ACC112 (cell line): Measurements from ENCODE around the gene NTNG1.
"Not testable (repeated sequence)": the region's sequence is repeated elsewhere in the genome, so short reads cannot be mapped to it uniquely, and the experiment has no call there.

Source experiments
- H2AFZ ChIP-seq: fragments of 200-600 bp; sonication (generic); one replicate; pipeline ENCODE4 v1.6.0; 2017; ENCODE audit warnings: antibody characterized with exemption, low read length; ENCODE audit not compliant: unreplicated experiment
- H3K27ac ChIP-seq: fragments of 200-600 bp; sonication (generic); 2 replicates; pipeline ENCODE4 v1.5.1; 2014; ENCODE audit warnings: low read depth, mild to moderate bottlenecking, antibody characterized with exemption, low read length, moderate library complexity
- H3K27me3 ChIP-seq: fragments of 200-600 bp; sonication (generic); 2 replicates; pipeline ENCODE4 v1.6.1; 2014; ENCODE audit warnings: mild to moderate bottlenecking, antibody characterized with exemption, low read length, moderate library complexity, mixed read lengths; ENCODE audit not compliant: insufficient read depth
- H3K36me3 ChIP-seq: fragments of 200-600 bp; sonication (generic); 2 replicates; pipeline ENCODE4 v1.6.1; 2016; ENCODE audit warnings: mild to moderate bottlenecking, antibody characterized with exemption, low read length, moderate library complexity, mixed read lengths; ENCODE audit not compliant: insufficient read depth
- H3K4me1 ChIP-seq: fragments of 200-600 bp; sonication (generic); one replicate; pipeline ENCODE4 v1.6.1; 2016; ENCODE audit warnings: low read length, mixed read lengths; ENCODE audit not compliant: insufficient read depth, unreplicated experiment, control insufficient read depth
- H3K4me3 ChIP-seq: fragments of 200-600 bp; sonication (generic); 2 replicates; pipeline ENCODE4 v1.5.1; 2014; ENCODE audit warnings: mild to moderate bottlenecking, low read depth, low read length
- H3K79me2 ChIP-seq: fragments of 200-600 bp; sonication (generic); one replicate; pipeline ENCODE4 v1.6.0; 2016; ENCODE audit warnings: low read length; ENCODE audit not compliant: control insufficient read depth, unreplicated experiment, insufficient read depth

NTNG1 gene

DNA sequence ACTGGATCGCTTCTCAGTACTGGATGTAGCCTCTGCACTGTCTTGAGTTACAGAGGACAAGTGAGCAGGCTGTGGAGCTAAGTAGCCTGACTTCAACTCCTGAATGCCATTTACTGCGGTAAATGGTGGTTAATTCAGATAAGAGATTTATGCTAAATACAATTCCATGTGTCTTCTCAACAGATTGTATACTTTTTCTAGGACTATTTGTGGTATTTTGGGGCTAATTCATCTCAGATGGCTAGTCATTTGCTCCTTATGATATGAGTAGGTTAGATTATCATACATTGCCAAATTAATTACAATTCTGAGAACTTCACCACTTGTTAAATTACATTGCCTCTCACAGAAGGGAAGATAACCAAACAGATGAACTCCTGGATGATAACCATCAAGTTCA lies 90.5 kb downstream of the NTNG1 start:
- Histone ChIP-seq H3K27ac (no peak overlapping the region), H2AFZ (no peak overlapping the region), H3K4me1 (no peaks in the 10 kb centered on the region), H3K4me3 (no peak overlapping the region), H3K27me3 (no peaks in the 10 kb centered on the region), H3K36me3 (no peaks in the 10 kb centered on the region), H3K79me2 (no peaks in the 10 kb centered on the region)

DNA sequence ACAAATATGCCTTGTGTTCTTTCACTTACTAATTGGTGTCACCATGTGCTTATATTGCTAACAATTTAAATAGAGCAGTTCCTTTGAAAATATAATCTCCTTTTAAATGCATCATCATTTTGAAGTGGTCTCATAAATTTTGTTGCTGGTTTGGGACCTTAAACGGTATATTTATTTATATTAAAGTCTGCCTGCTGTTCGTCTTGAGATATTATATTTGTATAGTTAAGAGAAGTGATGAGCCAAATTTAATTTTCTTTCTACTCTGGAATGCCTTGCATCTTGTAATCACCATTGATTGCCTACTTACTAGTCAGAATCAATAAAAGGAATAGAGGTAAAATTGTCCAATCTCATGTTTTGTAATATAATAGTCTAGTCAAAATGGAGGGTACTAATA lies 91.6 kb downstream of the NTNG1 start:
- Histone ChIP-seq H2AFZ (no peak overlapping the region), H3K79me2 (no peaks in the 10 kb centered on the region), H3K27ac (no peak overlapping the region), H3K27me3 (no peaks in the 10 kb centered on the region), H3K4me1 (no peaks in the 10 kb centered on the region), H3K4me3 (no peak overlapping the region), H3K36me3 (no peaks in the 10 kb centered on the region)

DNA sequence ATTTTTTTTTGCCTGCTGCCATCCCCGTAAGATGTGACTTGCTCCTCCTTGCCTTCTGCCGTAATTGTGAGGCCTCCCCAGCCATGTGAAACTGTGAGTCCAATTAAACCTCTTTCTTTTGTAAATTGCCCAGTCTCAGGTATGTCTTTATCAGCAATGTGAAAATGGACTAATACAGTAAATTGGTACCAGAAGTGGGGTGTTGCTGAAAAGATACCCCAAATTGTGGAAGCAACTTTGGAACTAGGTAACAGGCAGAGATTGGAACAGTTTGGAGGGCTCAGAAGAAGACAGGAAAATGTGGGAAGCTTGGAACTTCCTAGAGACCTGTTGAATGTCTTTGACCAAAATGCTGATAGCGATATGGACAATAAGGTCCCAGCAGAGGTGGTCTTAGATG lies 95.9 kb downstream of the NTNG1 start:
- not testable (repeated sequence) for H3K27me3 ChIP-seq, H3K4me3 ChIP-seq, H2AFZ ChIP-seq, H3K4me1 ChIP-seq, H3K79me2 ChIP-seq, H3K36me3 ChIP-seq, H3K27ac ChIP-seq

DNA sequence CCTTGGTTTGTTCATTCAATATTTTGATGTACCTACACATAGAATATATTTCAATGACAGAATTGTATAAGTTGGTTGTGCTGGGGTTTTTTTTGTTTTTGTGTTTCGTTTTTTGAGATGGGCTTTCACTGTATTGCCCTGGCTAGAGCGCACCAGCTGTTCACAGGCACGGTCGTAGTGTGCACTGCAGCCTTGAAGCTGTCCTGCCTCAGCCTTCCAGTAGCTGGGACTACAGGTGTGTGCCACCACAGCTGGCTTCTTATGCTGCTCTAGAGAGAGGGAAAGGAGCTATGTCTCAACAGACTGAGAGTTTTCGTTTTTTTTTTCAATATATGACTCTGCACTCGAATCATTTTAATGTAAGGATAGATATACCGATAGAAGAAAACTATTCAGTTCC lies 102.6 kb downstream of the NTNG1 start:
- Histone ChIP-seq H3K36me3 (no peaks in the 10 kb centered on the region), H3K27me3 (no peaks in the 10 kb centered on the region), H3K79me2 (no peaks in the 10 kb centered on the region), H3K4me1 (no peaks in the 10 kb centered on the region), H3K4me3 (no peak overlapping the region), H3K27ac (no peak overlapping the region), H2AFZ (no peak overlapping the region)

DNA sequence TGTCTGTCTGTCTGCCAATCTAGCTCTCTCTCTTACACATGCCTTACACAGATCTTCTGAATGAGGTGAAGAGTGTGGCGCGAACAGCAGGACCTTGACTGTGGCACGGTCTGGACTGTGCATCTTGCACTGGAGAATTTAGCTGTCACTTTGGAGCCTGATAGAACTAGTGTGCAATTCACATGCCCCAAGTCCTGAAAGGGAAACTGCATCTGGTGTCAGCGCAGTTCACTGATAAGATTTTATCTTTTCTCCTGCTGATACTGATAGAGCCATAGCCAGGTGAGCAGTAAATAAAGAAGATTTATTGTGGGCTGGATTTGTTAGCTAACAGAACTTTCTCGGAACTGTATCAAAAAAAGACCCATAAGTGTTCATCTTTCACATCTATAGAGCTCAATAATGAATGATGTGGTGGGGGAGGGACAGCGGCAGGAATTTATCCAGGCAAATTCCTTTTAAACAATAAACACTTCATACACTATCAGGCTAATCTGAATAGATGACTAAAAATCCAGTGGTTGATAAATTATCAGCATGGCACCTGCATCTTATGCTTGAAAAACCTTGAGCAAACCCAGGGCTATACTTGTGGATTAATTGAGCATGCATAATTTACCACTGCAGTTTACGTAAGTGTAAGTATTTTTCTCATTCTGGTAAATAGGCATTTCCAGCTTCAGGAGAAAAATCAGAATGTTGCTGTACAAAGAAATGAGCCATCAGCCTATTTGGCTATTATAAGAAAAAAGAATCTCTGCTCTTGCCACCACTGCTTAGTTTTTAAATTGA lies 104.1 kb downstream of the NTNG1 start:
- H3K4me3 ChIP-seq = no peak overlapping the region
- H3K27me3 ChIP-seq = no peaks in the 10 kb centered on the region
- H3K36me3 ChIP-seq = no peaks in the 10 kb centered on the region
- H3K79me2 ChIP-seq = no peaks in the 10 kb centered on the region
- no peak overlapping the region for H2AFZ ChIP-seq
- no peak overlapping the region for H3K27ac ChIP-seq
- no peaks in the 10 kb centered on the region for H3K4me1 ChIP-seq

DNA sequence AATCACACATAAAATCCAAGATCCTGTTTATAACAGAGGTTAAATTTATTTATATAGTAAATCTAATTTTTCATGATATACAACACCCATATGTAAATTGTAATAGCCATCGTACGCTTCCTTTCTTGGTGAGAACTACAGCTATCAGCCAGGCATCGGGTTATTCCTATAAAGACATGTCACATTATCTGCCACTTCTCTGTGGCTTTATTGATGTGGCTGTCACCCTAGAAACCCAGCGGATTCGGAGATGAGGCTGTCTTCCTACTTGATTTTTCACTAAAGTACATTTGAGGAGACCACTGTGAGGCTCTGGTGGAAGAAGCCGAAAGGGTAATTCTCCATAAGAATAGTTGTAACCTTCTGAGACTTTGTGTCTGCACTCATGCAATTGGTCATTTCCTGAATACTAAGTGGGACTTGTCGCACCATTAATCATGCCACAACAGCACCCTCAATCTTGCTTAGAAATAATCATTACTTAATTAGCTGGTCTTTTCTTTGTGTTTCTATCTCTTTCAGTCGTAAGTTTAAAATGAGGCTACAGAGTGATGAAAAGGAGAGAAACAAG lies 106.0 kb downstream of the NTNG1 start:
- H3K4me1 ChIP-seq = no peaks in the 10 kb centered on the region
- H3K79me2 ChIP-seq = no peaks in the 10 kb centered on the region
- H2AFZ ChIP-seq = no peak overlapping the region
- no peak overlapping the region for H3K27ac ChIP-seq
- no peaks in the 10 kb centered on the region for H3K27me3 ChIP-seq
- no peak overlapping the region for H3K4me3 ChIP-seq
- no peaks in the 10 kb centered on the region for H3K36me3 ChIP-seq

DNA sequence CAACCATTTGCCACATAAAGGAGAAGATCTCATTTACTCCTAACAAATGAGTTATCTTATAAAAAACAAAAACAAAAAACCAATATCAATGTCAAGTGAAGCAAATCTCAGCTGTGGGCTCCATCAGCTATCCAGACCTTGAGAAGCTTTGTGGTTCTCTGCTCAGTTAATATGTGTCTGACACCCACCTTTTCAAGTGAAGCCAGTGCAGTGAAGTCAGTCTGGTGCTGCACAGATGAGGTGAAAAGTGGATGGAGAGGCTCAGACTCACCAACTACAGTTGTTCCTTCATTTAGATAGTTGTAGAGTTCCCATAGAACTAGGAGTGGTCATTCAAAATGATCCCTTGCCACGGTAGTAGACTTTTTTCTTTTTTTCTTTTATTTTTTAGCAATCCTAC lies 106.8 kb downstream of the NTNG1 start:
- H3K4me3 ChIP-seq = no peak overlapping the region
- no peak overlapping the region for H2AFZ ChIP-seq
- no peak overlapping the region for H3K27ac ChIP-seq
- no peaks in the 10 kb centered on the region for H3K4me1 ChIP-seq
- no peaks in the 10 kb centered on the region for H3K79me2 ChIP-seq
- no peaks in the 10 kb centered on the region for H3K27me3 ChIP-seq
- no peaks in the 10 kb centered on the region for H3K36me3 ChIP-seq

DNA sequence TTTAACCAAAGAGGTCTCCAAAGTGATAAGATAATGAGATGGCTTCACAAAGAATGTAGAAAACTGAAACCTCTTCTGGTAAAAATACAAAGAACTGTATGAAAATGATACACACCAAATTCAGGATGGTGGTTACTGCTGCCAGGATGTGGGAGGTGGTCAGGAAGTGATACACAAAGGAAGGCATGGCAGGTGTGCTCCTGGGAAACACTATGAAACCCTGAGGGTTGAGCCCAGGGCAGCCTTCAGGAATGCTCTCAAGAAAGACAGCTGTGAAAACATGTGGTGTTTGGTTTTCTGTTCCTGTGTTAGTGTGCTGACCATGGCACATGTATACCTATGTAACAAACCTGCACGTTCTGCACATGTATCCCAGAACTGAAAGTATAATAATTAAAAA lies 109.3 kb downstream of the NTNG1 start:
- no peak overlapping the region for H3K4me3 ChIP-seq
- no peaks in the 10 kb centered on the region for H3K4me1 ChIP-seq
- H3K36me3 ChIP-seq = no peaks in the 10 kb centered on the region
- H3K27me3 ChIP-seq = no peaks in the 10 kb centered on the region
- no peak overlapping the region for H2AFZ ChIP-seq
- no peak overlapping the region for H3K27ac ChIP-seq
- no peaks in the 10 kb centered on the region for H3K79me2 ChIP-seq

DNA sequence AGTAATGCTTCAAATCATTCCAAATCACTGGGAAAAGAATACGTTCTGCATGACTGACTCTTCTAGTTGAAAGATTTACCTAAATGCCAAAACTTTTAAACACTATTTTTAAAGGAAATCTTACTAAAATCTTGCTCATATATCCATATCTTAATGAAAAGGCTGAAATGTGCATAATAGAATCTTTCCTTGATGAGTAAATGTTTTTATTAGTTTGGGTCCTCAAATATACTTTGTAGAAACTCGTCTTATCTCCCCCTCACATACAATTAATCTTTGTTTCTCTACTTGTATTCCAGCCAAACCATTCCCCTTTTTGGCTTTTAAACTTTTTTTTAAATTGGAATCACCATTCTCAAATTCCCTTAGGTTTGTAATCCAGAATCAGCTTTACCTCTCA lies 110.2 kb downstream of the NTNG1 start:
- Histone ChIP-seq H3K79me2 (no peaks in the 10 kb centered on the region), H3K27me3 (no peaks in the 10 kb centered on the region), H3K27ac (no peak overlapping the region), H3K36me3 (no peaks in the 10 kb centered on the region), H3K4me1 (no peaks in the 10 kb centered on the region), H2AFZ (no peak overlapping the region), H3K4me3 (no peak overlapping the region)

DNA sequence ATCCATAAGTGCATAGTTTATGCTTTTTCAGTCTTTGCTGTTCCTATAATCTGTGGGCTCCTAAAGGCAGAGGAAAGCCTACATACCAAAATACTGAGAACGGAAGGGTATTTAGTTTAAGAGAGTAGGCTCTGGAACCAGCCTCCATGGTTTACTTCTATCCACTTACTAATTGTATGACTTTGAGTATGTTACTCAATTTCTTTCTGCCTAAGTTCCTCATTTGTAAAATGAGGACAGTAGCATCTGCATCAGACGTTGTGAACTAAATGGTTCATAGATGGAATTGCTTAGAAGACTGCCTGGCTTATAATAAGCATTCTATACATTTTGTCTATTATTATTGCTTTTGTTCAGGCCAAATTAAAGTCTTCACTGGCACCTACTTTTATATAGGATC lies 111.0 kb downstream of the NTNG1 start:
- Histone ChIP-seq H3K27ac (no peak overlapping the region), H2AFZ (no peak overlapping the region), H3K27me3 (no peaks in the 10 kb centered on the region), H3K36me3 (no peaks in the 10 kb centered on the region), H3K4me1 (no peaks in the 10 kb centered on the region), H3K4me3 (no peak overlapping the region), H3K79me2 (no peaks in the 10 kb centered on the region)

DNA sequence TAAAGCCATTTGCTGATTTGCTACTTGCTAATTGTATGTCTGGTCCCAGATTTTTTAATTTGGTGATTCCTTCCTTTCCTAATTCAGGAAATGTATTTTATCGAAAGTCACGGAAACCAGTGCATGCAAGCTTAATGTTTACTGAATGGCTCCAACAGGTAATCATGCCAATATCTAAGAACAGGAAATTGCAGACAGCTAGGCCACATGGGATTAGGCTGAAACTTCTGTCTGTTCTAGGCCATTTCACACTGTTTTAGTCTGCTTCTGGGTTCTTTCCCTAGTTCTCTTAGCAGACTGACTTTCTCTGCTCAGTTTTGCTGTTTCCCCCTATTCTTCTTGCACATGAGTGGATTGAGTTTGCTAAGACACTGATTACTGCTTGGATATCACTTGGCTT lies 111.4 kb downstream of the NTNG1 start:
- Histone ChIP-seq H2AFZ (no peak overlapping the region), H3K27ac (no peak overlapping the region), H3K36me3 (no peaks in the 10 kb centered on the region), H3K27me3 (no peaks in the 10 kb centered on the region), H3K79me2 (no peaks in the 10 kb centered on the region), H3K4me1 (no peaks in the 10 kb centered on the region), H3K4me3 (no peak overlapping the region)
